B cell (primary cell): Measurements from ENCODE around the gene RAI14. TPM values are rescaled to one million over a fixed set of nuclear protein-coding genes. Genes with fewer than 3 reads are reported as not detected.

Source experiments
- ATAC-seq: fragments of 200-7000 bp; cut with Tn5 transposase; one replicate; pipeline ENCODE4 v1.10.0; 2021; ENCODE audit warnings: low read depth, mild to moderate bottlenecking, moderate number of reproducible peaks, moderate library complexity
- CTCF ChIA-PET: fragments of 350-600 bp; sonication (Branson Sonifier 250); formaldehyde crosslinking; loops from one replicate; lab custom pipeline; 2021; ENCODE audit warnings: antibody characterized with exemption, inconsistent platforms; lab: Charles Lee
- POLR2A ChIA-PET: fragments of 350-600 bp; sonication (Branson Sonifier 250); formaldehyde crosslinking; loops from one replicate; lab custom pipeline; 2021; ENCODE audit warnings: antibody characterized with exemption; lab: Charles Lee
- DNase-seq: peaks from one replicate; pipeline ENCODE4 v3.0.0; 2013
- H2AFZ ChIP-seq: 2 replicates; pipeline ENCODE4 v1.6.1; 2012; ENCODE audit warnings: mild to moderate bottlenecking, low read depth, low read length; ENCODE audit not compliant: insufficient read depth, poor library complexity, severe bottlenecking
- H3K27ac ChIP-seq, 2 donors: 1 replicate in 1 of 2; 2 replicates in 1 of 2; pipeline ENCODE4 v1.5.1; 2012 to 2013; ENCODE audit warnings: low read length in 2 of 2, mild to moderate bottlenecking in 2 of 2, moderate library complexity in 1 of 2
- H3K27me3 ChIP-seq, 4 experiments: fragments of 200-600 bp in 1 of 4; sonication (generic) in 1 of 4; replicated peaks in 1 of 4; 1 replicate in 2 of 4; 2 replicates in 2 of 4; pipeline versions ENCODE4 v1.6.1 to v1.7.0; 2013 to 2016; ENCODE audit warnings: low read length in 3 of 4, mild to moderate bottlenecking in 2 of 4, mixed read lengths in 1 of 4, moderate library complexity in 1 of 4; ENCODE audit not compliant: insufficient read depth in 4 of 4, control insufficient read depth in 3 of 4; ENCODE audit errors: control extremely low read depth in 1 of 4
- H3K36me3 ChIP-seq, 2 experiments: replicated peaks in 1 of 2; 1 replicate in 1 of 2; 2 replicates in 1 of 2; pipeline versions ENCODE4 v1.6.1 to v1.7.1; 2013; ENCODE audit warnings: low read length in 1 of 2; ENCODE audit not compliant: insufficient read depth in 2 of 2, control insufficient read depth in 1 of 2; ENCODE audit errors: control extremely low read depth in 1 of 2, extremely low read depth in 1 of 2
- H3K4me1 ChIP-seq, 2 donors: fragments of 200-600 bp in 1 of 2; sonication (generic) in 1 of 2; 1 replicate in 1 of 2; 2 replicates in 1 of 2; pipeline versions ENCODE4 v1.5.1 to v1.6.1; 2013 to 2017; ENCODE audit warnings: low read length in 2 of 2; ENCODE audit not compliant: control insufficient read depth in 2 of 2, insufficient read depth in 2 of 2
- H3K4me2 ChIP-seq: replicated peaks from 2 replicates; pipeline ENCODE3; 2012; ENCODE audit warnings: mild to moderate bottlenecking, low read depth, low read length; ENCODE audit not compliant: poor library complexity, severe bottlenecking
- H3K4me3 ChIP-seq, 5 experiments: fragments of 200-600 bp in 1 of 5; sonication (generic) in 1 of 5; 1 replicate in 3 of 5; 2 replicates in 2 of 5; pipeline versions ENCODE4 v1.5.1 to v1.7.0; 2011 to 2016; ENCODE audit warnings: low read length in 4 of 5, mild to moderate bottlenecking in 4 of 5, low read depth in 2 of 5, control low read depth in 1 of 5, moderate library complexity in 1 of 5; ENCODE audit not compliant: insufficient read depth in 1 of 5; ENCODE audit errors: control extremely low read depth in 1 of 5, extremely low read depth in 1 of 5
- H3K79me2 ChIP-seq: fragments of 200-600 bp; sonication (generic); one replicate; pipeline ENCODE4 v1.6.0; 2016; ENCODE audit warnings: low read length; ENCODE audit not compliant: control insufficient read depth, insufficient read depth
- H3K9ac ChIP-seq: fragments of 200-600 bp; sonication (generic); 2 replicates; pipeline ENCODE4 v1.6.1; 2017; ENCODE audit warnings: mild to moderate bottlenecking, low read length, moderate library complexity
- H3K9me3 ChIP-seq, 3 donors: one replicate each; pipeline versions ENCODE4 v1.6.1 to v1.7.1; 2013; ENCODE audit warnings: low read length in 2 of 3; ENCODE audit not compliant: control insufficient read depth in 2 of 3, insufficient read depth in 1 of 3; ENCODE audit errors: control extremely low read depth in 1 of 3
- H4K20me1 ChIP-seq: 2 replicates; pipeline ENCODE4 v1.6.0; 2012; ENCODE audit warnings: mild to moderate bottlenecking, low read length; ENCODE audit not compliant: insufficient read depth, control insufficient read depth, poor library complexity, severe bottlenecking
- H3K27ac Mint-ChIP-seq: one replicate; pipeline ENCODE4 v1.8.0; 2021; ENCODE audit warnings: mixed read lengths
- H3K27me3 Mint-ChIP-seq: one replicate; pipeline ENCODE4 v1.8.0; 2021; ENCODE audit warnings: mixed read lengths
- H3K4me1 Mint-ChIP-seq: one replicate; pipeline ENCODE4 v1.8.0; 2021; ENCODE audit warnings: mixed read lengths
- H3K4me3 Mint-ChIP-seq: one replicate; pipeline ENCODE4 v1.8.0; 2021; ENCODE audit warnings: mixed read lengths
- H3K9me3 Mint-ChIP-seq: one replicate; pipeline ENCODE4 v1.8.0; 2022; ENCODE audit warnings: mixed read lengths; ENCODE audit not compliant: insufficient read depth
- EZH2 ChIP-seq: IDR thresholded peaks from 2 replicates; pipeline ENCODE4 v1.6.1; 2012; ENCODE audit warnings: borderline replicate concordance, low read depth, mild to moderate bottlenecking, moderate library complexity, low read length; ENCODE audit not compliant: insufficient read depth, poor library complexity, severe bottlenecking
- WGBS: methylation state at CpG from one replicate; pipeline ENCODE4 v1.1.5; 2013; ENCODE audit warnings: missing lambda C conversion rate; ENCODE audit not compliant: insufficient coverage; 5-methylcytosine and 5-hydroxymethylcytosine counted together
- intact Hi-C: fragments of 100-400 bp; cut with micrococcal nuclease; formaldehyde crosslinking; loops from one replicate; pipeline ENCODE4 v1.10.0; 2022
- polyA plus RNA-seq: library from polyadenylated mRNA; depleted of rRNA; stranded (reverse); fragments of >200 nt; gene quantifications from 2 replicates; pipeline ENCODE4 v1.2.3, GENCODE V29; 2012
- total RNA-seq, 2 donors: library from RNA; stranded (reverse); fragments of 120-200 nt in 1 of 2; gene quantifications; 1 replicate in 1 of 2; 2 replicates in 1 of 2; pipeline versions ENCODE4 v1.2.3 to v1.2.4, GENCODE V29; 2013 to 2022
- TF ChIP-seq, protein P1 (sequence below): fragments of 200-600 bp; IDR thresholded peaks from one replicate; pipeline ENCODE4 v1.8.0; 2022; ENCODE audit warnings: antibody characterized with exemption, mild to moderate bottlenecking

Gene RAI14
- total and polyA plus RNA-seq, 2 donors (not counting 1 experiment from before 2014, with no cell fraction given), result 0.55 to 1.9 TPM

DNA sequence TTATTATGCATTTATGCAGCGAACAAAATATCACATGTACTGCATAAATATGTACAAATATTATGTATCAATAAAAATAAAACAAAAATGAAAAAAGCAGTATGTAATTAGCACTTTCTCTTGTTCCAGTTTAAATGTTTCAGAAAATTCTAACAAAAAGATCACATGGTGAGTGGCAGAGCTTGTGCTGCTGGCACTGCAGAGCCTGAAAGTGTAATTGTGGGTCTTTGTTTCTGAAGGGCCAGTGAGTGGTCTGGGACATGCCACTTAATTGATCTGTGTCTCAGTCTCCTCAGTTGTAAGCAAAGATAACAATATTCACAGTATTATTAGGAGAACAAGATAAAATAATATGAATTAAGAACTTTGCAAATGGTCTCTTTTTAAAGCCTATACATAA lies 39.5 kb upstream of the RAI14 start:
- Histone ChIP-seq H3K4me2 (no peak overlapping the region), H3K4me1 (no peaks in the 10 kb centered on the region), H3K27me3 (no peaks in the 10 kb centered on the region), H3K9me3 (no peaks in the 10 kb centered on the region), H3K79me2 (no peaks in the 10 kb centered on the region), H3K27ac (no peak overlapping the region), H3K9ac (no peak overlapping the region), H3K4me3 (no peak overlapping the region), H2AFZ (no peak overlapping the region), H3K36me3 (no peaks in the 10 kb centered on the region), H4K20me1 (no peaks in the 10 kb centered on the region)
- Mint-ChIP-seq H3K27ac (no peak overlapping the region), H3K27me3 (peaks cover 1% of the 10 kb centered on the region), H3K9me3 (no peaks in the 10 kb centered on the region), H3K4me3 (no peak overlapping the region), H3K4me1 (no peaks in the 10 kb centered on the region)
- POLR2A ChIA-PET, result no interaction called here
- CTCF ChIA-PET, result no interaction called here
- no peak for DNase-seq
- no peak for ATAC-seq
- no CpG with 5 or more reads among the region's 1 CpG for WGBS
- intact Hi-C loops, result no loop called here
- TF ChIP-seq EZH2, result no peak
- TF ChIP-seq, protein P1, sequence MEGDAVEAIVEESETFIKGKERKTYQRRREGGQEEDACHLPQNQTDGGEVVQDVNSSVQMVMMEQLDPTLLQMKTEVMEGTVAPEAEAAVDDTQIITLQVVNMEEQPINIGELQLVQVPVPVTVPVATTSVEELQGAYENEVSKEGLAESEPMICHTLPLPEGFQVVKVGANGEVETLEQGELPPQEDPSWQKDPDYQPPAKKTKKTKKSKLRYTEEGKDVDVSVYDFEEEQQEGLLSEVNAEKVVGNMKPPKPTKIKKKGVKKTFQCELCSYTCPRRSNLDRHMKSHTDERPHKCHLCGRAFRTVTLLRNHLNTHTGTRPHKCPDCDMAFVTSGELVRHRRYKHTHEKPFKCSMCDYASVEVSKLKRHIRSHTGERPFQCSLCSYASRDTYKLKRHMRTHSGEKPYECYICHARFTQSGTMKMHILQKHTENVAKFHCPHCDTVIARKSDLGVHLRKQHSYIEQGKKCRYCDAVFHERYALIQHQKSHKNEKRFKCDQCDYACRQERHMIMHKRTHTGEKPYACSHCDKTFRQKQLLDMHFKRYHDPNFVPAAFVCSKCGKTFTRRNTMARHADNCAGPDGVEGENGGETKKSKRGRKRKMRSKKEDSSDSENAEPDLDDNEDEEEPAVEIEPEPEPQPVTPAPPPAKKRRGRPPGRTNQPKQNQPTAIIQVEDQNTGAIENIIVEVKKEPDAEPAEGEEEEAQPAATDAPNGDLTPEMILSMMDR, result no peak

- Histone ChIP-seq H3K27ac (no peak overlapping the region), H2AFZ (no peak overlapping the region), H3K36me3 (no peaks in the 10 kb centered on the region), H3K4me2 (no peak overlapping the region), H3K9ac (no peak overlapping the region), H3K27me3 (no peaks in the 10 kb centered on the region), H3K9me3 (no peaks in the 10 kb centered on the region), H3K4me1 (no peaks in the 10 kb centered on the region), H3K4me3 (no peak overlapping the region), H4K20me1 (no peaks in the 10 kb centered on the region), H3K79me2 (no peaks in the 10 kb centered on the region)
- ChIA-PET CTCF (no interaction called here), POLR2A (no interaction called here)
- WGBS, result 83% methylated on average over 1 of the region's 4 CpGs
- TF ChIP-seq EZH2, result no peak
- TF ChIP-seq, protein P1, result no peak
- Mint-ChIP-seq H3K27ac (no peak overlapping the region), H3K4me3 (no peak overlapping the region), H3K4me1 (no peaks in the 10 kb centered on the region), H3K27me3 (peaks cover 3% of the 10 kb centered on the region), H3K9me3 (no peaks in the 10 kb centered on the region)
- ATAC-seq (no peak), DNase-seq (no peak)
- intact Hi-C loops, result no loop called here
Observed at GRCh38 chr5:34618371-34619065, 37.6 kb upstream of the RAI14 start.
